NAMALWA (cell line): Measurements from ENCODE around the gene GRP.
"Not testable (repeated sequence)": the region's sequence is repeated elsewhere in the genome, so short reads cannot be mapped to it uniquely, and the experiment has no call there.

Experiments used
- DNase-seq: peaks from one replicate; pipeline ENCODE4 v3.0.0-alpha.2; 2015; ENCODE audit warnings: low spot score

GRP gene

GRCh38 chr18:59229701-59230443 is 9.9 kb downstream of the GRP start:
- no peak for DNase-seq

- no peak for DNase-seq
Measured at GRCh38 chr18:59231114-59231513, 11.2 kb downstream of the GRP start.

- no peak for DNase-seq
Measured at GRCh38 chr18:59231877-59232276, 11.9 kb downstream of the GRP start.

- no peak for DNase-seq
Measured at GRCh38 chr18:59232309-59233016, 12.5 kb downstream of the GRP start.

- DNase-seq, result no peak
Measured at GRCh38 chr18:59233017-59233410, 13.1 kb downstream of the GRP start.

GRCh38 chr18:59238385-59238784 is 18.4 kb downstream of the GRP start:
- no peak for DNase-seq

- no peak for DNase-seq
Measured at GRCh38 chr18:59239642-59240041, 19.7 kb downstream of the GRP start.

GRCh38 chr18:59242906-59243305 is 22.9 kb downstream of the GRP start:
- no peak for DNase-seq

- no peak for DNase-seq
Measured at GRCh38 chr18:59246796-59247195, 26.8 kb downstream of the GRP start.

- DNase-seq, result peak; percentile 90
Measured at GRCh38 chr18:59249199-59249774, 29.3 kb downstream of the GRP start.

- not testable (repeated sequence) for DNase-seq
Measured at GRCh38 chr18:59255491-59255890, 35.5 kb downstream of the GRP start.

- DNase-seq, result not testable (repeated sequence)
Measured at GRCh38 chr18:59261842-59262241, 41.9 kb downstream of the GRP start.

GRCh38 chr18:59262243-59262642 is 42.3 kb downstream of the GRP start:
- not testable (repeated sequence) for DNase-seq

GRCh38 chr18:59263661-59264060 is 43.7 kb downstream of the GRP start:
- DNase-seq, result no peak

- no peak for DNase-seq
Measured at GRCh38 chr18:59264121-59264571, 44.2 kb downstream of the GRP start.

- no peak for DNase-seq
Measured at GRCh38 chr18:59264651-59265245, 44.8 kb downstream of the GRP start.

GRCh38 chr18:59265246-59265973 is 45.5 kb downstream of the GRP start:
- DNase-seq, result peak; percentile 82

- no peak for DNase-seq
Measured at GRCh38 chr18:59265974-59266369, 46.0 kb downstream of the GRP start.

- DNase-seq, result no peak
Measured at GRCh38 chr18:59266459-59266858, 46.5 kb downstream of the GRP start.

GRCh38 chr18:59266886-59267502 is 47.0 kb downstream of the GRP start:
- no peak for DNase-seq

- DNase-seq, result no peak
Measured at GRCh38 chr18:59267503-59268126, 47.7 kb downstream of the GRP start.
